NB4 (cell line): ENCODE data around the gene RSKR.

ENCODE experiments used
- DNase-seq: peaks from one replicate; pipeline ENCODE4 v3.0.0; 2010; ENCODE audit warnings: low read depth
- H3K4me3 ChIP-seq: one replicate; pipeline ENCODE4 v1.5.1; 2011; ENCODE audit warnings: mild to moderate bottlenecking, low read depth, low read length, moderate library complexity
- MYC ChIP-seq: IDR thresholded peaks from 2 replicates; pipeline ENCODE4 v1.6.1; 2011; ENCODE audit warnings: low read depth, low read length
- POLR2A ChIP-seq: IDR thresholded peaks from 2 replicates; pipeline ENCODE4 v1.6.1; 2011; ENCODE audit warnings: mild to moderate bottlenecking; ENCODE audit not compliant: insufficient read length; ENCODE audit errors: extremely low read depth
- TF ChIP-seq, protein P1 (sequence below): IDR thresholded peaks from one replicate; pipeline ENCODE4 v1.5.1; 2012; ENCODE audit warnings: low read depth, low read length
- TF ChIP-seq, protein P2 (sequence below): IDR thresholded peaks from 2 replicates; pipeline ENCODE4 v1.6.1; 2011; ENCODE audit warnings: low read depth, low read length

The RSKR gene

DNA sequence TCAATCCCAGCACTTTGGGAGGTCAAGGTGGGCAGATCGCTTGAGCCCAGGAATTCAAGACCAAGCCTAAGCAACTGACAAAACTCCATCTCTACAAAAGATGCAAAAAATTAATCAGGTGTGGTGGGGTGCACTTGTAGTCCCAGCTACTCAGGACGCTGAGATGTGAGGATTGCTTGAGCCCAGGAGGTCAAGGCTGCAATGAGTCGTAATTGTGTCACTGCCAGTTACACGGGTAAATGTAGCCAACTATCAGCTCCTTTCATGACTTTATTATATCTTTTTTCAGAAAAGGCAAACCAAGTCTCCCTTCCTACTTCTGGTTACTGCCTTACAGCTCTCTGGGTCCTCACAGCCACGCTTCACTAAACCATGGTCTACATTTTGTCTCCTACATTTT lies 43.8 kb upstream of the RSKR start:
- H3K4me3 ChIP-seq = no peak overlapping the region
- DNase-seq = no peak

DNA sequence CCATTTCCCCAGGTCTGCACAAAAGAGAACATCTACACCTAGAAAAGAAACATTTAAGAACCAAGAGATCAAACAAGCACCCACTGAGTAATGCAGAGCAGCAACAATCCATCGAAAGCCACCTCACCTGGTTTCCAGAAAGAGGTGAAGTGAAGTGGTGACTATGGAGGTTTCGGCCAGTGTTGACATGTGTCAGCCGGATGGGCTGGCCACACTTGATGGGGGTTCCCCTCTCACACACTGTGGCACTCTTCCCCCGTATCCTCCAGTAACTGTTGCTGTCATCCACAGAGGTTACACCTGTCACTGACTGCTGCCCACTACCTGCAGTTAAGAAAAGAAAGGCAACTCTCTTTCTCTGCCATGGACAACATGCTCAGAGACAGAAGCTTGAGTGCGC lies 41.2 kb upstream of the RSKR start:
- no peak for DNase-seq
- TF ChIP-seq, protein P1, sequence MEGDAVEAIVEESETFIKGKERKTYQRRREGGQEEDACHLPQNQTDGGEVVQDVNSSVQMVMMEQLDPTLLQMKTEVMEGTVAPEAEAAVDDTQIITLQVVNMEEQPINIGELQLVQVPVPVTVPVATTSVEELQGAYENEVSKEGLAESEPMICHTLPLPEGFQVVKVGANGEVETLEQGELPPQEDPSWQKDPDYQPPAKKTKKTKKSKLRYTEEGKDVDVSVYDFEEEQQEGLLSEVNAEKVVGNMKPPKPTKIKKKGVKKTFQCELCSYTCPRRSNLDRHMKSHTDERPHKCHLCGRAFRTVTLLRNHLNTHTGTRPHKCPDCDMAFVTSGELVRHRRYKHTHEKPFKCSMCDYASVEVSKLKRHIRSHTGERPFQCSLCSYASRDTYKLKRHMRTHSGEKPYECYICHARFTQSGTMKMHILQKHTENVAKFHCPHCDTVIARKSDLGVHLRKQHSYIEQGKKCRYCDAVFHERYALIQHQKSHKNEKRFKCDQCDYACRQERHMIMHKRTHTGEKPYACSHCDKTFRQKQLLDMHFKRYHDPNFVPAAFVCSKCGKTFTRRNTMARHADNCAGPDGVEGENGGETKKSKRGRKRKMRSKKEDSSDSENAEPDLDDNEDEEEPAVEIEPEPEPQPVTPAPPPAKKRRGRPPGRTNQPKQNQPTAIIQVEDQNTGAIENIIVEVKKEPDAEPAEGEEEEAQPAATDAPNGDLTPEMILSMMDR = no peak
- TF ChIP-seq MYC (no peak), POLR2A (no peak)
- TF ChIP-seq, protein P2, sequence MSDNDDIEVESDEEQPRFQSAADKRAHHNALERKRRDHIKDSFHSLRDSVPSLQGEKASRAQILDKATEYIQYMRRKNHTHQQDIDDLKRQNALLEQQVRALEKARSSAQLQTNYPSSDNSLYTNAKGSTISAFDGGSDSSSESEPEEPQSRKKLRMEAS = no peak
- H3K4me3 ChIP-seq = no peak overlapping the region

More for the DNA sequence above, 43.8 kb upstream of the RSKR start:
- TF ChIP-seq, protein P1 = no peak
- TF ChIP-seq, protein P2 = no peak
- TF ChIP-seq MYC = no peak
- no peak for TF ChIP-seq POLR2A

DNA sequence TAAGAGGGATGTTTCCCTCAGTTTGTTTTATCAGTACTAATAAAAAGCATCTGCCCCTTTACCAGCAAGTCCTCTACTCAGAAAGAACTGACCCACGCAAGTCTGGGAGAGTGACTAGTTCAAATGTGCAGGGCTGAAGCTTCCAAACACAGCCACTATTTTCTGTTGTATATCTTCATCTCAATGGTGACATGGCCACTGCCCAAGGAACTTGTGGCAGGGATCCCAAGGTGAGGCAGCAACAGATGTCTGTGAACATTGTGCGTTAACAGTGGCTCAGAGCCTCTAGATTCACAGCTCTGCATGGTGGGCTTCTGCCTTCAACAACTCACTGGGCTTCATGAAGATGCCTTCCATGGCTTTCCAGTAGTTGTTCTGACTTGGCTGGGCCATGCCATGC lies 34.7 kb upstream of the RSKR start:
- no peak for TF ChIP-seq MYC
- TF ChIP-seq POLR2A = no peak
- TF ChIP-seq, protein P2 = no peak
- TF ChIP-seq, protein P1 = no peak
- no peak for DNase-seq
- H3K4me3 ChIP-seq = no peak overlapping the region

DNA sequence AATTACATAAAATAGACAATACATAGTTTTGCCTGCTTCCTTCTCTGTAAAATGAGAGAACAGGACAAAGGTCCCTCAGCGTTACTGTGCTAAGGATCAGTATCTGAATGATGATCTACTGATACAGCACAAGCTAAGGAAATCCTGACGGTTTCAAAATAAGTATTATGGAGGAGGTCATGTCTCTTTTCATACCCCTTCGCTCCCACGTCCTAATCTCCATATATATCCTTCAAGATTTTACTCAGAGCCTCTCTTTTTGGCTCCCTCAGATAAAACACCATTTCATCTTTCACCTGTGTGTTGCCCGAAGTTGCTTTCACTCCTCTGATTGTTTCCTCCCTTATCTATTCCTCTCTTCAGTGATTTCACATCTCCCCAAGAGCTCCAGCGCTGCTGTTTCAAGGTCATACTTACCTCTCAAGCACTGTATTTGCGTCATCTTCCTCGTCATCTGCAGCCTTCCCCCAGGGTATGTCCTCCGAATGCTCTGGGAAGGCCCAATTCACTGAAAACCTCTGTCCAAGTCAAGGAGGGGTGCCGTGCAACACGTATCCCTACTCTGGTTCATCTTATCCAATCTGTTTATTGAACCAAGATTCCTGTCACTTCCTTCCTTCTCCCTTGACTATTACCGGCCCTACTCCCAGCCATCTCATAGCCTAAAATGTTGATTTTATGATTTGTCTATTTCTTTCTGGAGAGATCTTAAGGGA lies 32.2 kb upstream of the RSKR start:
- TF ChIP-seq, protein P2 = no peak
- TF ChIP-seq MYC (no peak), POLR2A (no peak)
- TF ChIP-seq, protein P1 = no peak
- no peak for DNase-seq
- peak overlapping the region; percentile 82 for H3K4me3 ChIP-seq

DNA sequence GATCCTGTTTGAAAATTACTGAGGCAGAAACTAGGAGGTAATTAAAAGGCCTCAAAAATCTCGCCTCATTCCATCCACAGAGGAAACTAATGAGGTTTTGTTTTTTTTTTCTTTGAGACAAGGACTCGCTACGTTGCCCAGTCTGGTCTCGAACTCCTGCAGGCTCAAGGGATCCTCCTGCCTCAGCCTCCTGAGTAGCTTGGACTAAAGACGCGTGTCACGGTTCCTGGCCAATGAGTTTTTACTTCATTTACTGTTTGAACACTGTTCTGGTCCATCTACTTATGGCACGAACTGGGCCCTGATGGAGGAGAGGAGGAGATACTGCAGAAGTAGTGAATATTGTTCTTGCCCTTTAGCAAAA lies 31.6 kb upstream of the RSKR start:
- H3K4me3 ChIP-seq = peak overlapping the region; percentile 82
- TF ChIP-seq MYC (no peak), POLR2A (no peak)
- TF ChIP-seq, protein P1 = no peak
- TF ChIP-seq, protein P2 = no peak
- no peak for DNase-seq
